ENCODE data around the gene TLL2.

Gene TLL2

DNA sequence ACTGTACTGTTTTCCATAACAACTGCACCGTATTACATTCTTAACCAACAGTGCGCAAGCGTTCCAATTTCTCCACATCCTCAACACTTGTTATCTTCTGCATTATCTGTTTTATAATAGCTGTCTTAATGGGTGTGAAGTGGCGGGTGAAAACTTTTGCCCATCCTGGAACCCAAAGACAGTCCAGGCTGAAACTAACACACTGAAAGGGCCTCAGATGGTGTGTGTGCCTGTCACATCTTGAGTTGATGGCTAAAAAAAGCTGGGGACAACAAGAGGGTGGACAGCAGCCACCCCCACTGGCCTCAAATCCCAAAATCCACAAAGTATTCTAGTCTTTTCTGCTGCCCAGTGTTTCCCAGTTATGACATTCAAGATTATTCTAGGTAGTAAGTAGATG is 174.3 kb downstream of the TLL2 start:
- no peaks in the 10 kb centered on the region for H3K79me2 ChIP-seq (ENCODE audit: low read length)
- no peak overlapping the region for H2AFZ ChIP-seq (ENCODE audit: low read length)
- no peak overlapping the region for H3K27ac ChIP-seq (ENCODE audit: low read length)
- H3K4me3 ChIP-seq (ENCODE audit: low read length) = no peak overlapping the region
- H3K9me2 ChIP-seq (replicated peaks; ENCODE audit: insufficient read depth, low read length) = no peaks in the 10 kb centered on the region
- no peaks in the 10 kb centered on the region for H4K20me1 ChIP-seq (ENCODE audit: insufficient read depth, low read length)
- no peak for DNase-seq
- H3K36me3 ChIP-seq (replicated peaks; ENCODE audit: insufficient read depth, low read length) = no peaks in the 10 kb centered on the region
- TF ChIP-seq EZH2 (optimal IDR thresholded peaks at IDR 0.05; ENCODE audit: low read depth, low read length) = no peak
- TF ChIP-seq EZH2phosphoT487 (IDR thresholded peaks at IDR 0.05; ENCODE audit: low read length) = no peak
- TF ChIP-seq, protein P1, sequence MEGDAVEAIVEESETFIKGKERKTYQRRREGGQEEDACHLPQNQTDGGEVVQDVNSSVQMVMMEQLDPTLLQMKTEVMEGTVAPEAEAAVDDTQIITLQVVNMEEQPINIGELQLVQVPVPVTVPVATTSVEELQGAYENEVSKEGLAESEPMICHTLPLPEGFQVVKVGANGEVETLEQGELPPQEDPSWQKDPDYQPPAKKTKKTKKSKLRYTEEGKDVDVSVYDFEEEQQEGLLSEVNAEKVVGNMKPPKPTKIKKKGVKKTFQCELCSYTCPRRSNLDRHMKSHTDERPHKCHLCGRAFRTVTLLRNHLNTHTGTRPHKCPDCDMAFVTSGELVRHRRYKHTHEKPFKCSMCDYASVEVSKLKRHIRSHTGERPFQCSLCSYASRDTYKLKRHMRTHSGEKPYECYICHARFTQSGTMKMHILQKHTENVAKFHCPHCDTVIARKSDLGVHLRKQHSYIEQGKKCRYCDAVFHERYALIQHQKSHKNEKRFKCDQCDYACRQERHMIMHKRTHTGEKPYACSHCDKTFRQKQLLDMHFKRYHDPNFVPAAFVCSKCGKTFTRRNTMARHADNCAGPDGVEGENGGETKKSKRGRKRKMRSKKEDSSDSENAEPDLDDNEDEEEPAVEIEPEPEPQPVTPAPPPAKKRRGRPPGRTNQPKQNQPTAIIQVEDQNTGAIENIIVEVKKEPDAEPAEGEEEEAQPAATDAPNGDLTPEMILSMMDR (IDR thresholded peaks at IDR 0.05; ENCODE audit: low read length) = no peak
- H3K9me3 ChIP-seq (replicated peaks; ENCODE audit: insufficient read depth, low read length) = no peaks in the 10 kb centered on the region
- no peak overlapping the region for H3K9ac ChIP-seq (ENCODE audit: low read length)
- peaks cover 12% of the 10 kb centered on the region for H3K4me1 ChIP-seq (ENCODE audit: low read length)
- no peak overlapping the region for H3K4me2 ChIP-seq (ENCODE audit: low read depth, low read length)
- H3F3A ChIP-seq (ENCODE audit: insufficient read depth, low read length) = peaks cover 3% of the 10 kb centered on the region; the same call in 1 of the 2 replicates
- no peaks in the 10 kb centered on the region for H3K27me3 ChIP-seq (replicated peaks; ENCODE audit: insufficient read depth, low read length)

DNA sequence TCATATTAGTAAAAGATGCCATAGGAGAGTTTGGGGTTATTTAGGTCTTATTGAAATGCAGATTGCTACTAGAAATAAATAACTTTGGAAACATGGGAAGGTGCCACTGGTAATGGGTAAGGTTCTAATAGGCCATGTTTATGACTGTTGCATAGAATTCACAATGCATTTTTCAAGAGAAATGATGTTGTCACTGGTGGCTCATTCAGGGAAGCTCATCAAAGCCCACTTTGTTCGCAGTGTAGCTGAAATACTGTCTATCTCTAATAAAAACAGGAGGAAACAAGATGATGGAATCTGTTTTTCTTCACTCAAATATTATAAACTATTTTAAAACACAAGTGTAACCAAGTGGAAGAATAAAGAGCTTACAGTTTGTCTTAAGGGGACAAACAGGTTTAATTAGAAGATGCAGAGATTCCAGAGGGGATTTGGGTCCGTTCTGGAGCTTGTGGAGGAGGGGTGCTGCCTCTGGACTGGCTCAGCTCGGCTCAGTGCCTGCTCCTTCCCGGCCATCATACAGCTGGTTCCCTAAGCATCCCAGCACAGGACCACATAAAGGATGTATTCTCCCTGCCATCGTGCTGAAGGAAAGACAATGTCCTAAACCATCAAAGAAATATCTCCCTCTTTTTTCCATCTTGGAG is 175.3 kb downstream of the TLL2 start:
- TF ChIP-seq EZH2phosphoT487 (IDR thresholded peaks at IDR 0.05; ENCODE audit: low read length) (no peak), EZH2 (optimal IDR thresholded peaks at IDR 0.05; ENCODE audit: low read depth, low read length) (no peak)
- TF ChIP-seq, protein P1 (IDR thresholded peaks at IDR 0.05; ENCODE audit: low read length) = no peak
- DNase-seq = no peak
- Histone ChIP-seq H3K4me3 (ENCODE audit: low read length) (no peak overlapping the region), H3K9me2 (replicated peaks; ENCODE audit: insufficient read depth, low read length) (no peaks in the 10 kb centered on the region), H3K79me2 (ENCODE audit: low read length) (no peaks in the 10 kb centered on the region), H3K4me2 (ENCODE audit: low read depth, low read length) (no peak overlapping the region), H4K20me1 (ENCODE audit: insufficient read depth, low read length) (no peaks in the 10 kb centered on the region), H3K27ac (ENCODE audit: low read length) (no peak overlapping the region), H3F3A (ENCODE audit: insufficient read depth, low read length) (peaks cover 3% of the 10 kb centered on the region; the same call in 1 of the 2 replicates), H3K9ac (ENCODE audit: low read length) (no peak overlapping the region), H3K36me3 (replicated peaks; ENCODE audit: insufficient read depth, low read length) (no peaks in the 10 kb centered on the region), H3K27me3 (replicated peaks; ENCODE audit: insufficient read depth, low read length) (no peaks in the 10 kb centered on the region), H3K9me3 (replicated peaks; ENCODE audit: insufficient read depth, low read length) (no peaks in the 10 kb centered on the region), H2AFZ (ENCODE audit: low read length) (no peak overlapping the region), H3K4me1 (ENCODE audit: low read length) (peaks cover 12% of the 10 kb centered on the region)

DNA sequence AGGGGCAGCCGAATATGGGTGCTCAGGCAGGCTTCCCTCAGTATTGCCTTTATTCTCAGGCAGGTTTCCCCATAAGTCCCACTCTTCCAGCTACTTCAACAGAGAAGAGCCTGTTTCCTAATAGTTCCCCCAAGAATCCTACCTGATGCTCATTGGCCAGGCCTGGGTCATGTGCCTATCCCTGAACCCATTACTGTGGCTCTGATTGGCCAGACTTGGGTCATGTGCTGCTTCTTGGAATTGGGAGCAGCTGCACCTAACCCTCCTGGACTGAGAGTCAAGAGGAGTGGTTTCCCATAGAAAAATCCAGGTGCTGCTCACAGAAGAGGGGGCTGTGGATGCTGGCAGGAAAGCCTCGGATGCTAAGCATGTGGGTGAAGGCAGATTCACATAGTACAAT is 176.6 kb downstream of the TLL2 start:
- H3K9me3 ChIP-seq (replicated peaks; ENCODE audit: insufficient read depth, low read length) = no peaks in the 10 kb centered on the region

More for the DNA sequence above, 176.6 kb downstream of the TLL2 start:
- no peaks in the 10 kb centered on the region for H4K20me1 ChIP-seq (ENCODE audit: insufficient read depth, low read length)
- no peak overlapping the region for H3K27ac ChIP-seq (ENCODE audit: low read length)
- H3K79me2 ChIP-seq (ENCODE audit: low read length) = no peaks in the 10 kb centered on the region
- H3K4me3 ChIP-seq (ENCODE audit: low read length) = no peak overlapping the region
- no peak overlapping the region for H3K4me2 ChIP-seq (ENCODE audit: low read depth, low read length)
- H3K4me1 ChIP-seq (ENCODE audit: low read length) = peaks cover 12% of the 10 kb centered on the region
- peaks cover 3% of the 10 kb centered on the region; the same call in 1 of the 2 replicates for H3F3A ChIP-seq (ENCODE audit: insufficient read depth, low read length)
- no peak overlapping the region for H2AFZ ChIP-seq (ENCODE audit: low read length)
- TF ChIP-seq, protein P1 (IDR thresholded peaks at IDR 0.05; ENCODE audit: low read length) = no peak
- TF ChIP-seq EZH2phosphoT487 (IDR thresholded peaks at IDR 0.05; ENCODE audit: low read length) = no peak
- TF ChIP-seq EZH2 (optimal IDR thresholded peaks at IDR 0.05; ENCODE audit: low read depth, low read length) = no peak
- no peaks in the 10 kb centered on the region for H3K27me3 ChIP-seq (replicated peaks; ENCODE audit: insufficient read depth, low read length)
- no peaks in the 10 kb centered on the region for H3K36me3 ChIP-seq (replicated peaks; ENCODE audit: insufficient read depth, low read length)
- no peak for DNase-seq
- H3K9ac ChIP-seq (ENCODE audit: low read length) = no peak overlapping the region
- H3K9me2 ChIP-seq (replicated peaks; ENCODE audit: insufficient read depth, low read length) = no peaks in the 10 kb centered on the region
